A673 (cell line): ENCODE results near the gene ITK.

Source experiments
- CTCF ChIP-seq: fragments of 300-800, 200-600 bp; sonication (generic); conservative IDR thresholded peaks from 2 replicates; pipeline ENCODE4 v1.5.1; 2017; ENCODE audit warnings: low read depth, mild to moderate bottlenecking, antibody characterized with exemption, low read length, moderate library complexity, mixed read lengths
- EZH2 ChIP-seq: fragments of 200-600 bp; sonication (generic); IDR thresholded peaks from 2 replicates; pipeline ENCODE4 v1.6.1; 2017; ENCODE audit warnings: borderline replicate concordance, low read depth, mild to moderate bottlenecking, mixed read lengths, antibody characterized with exemption, low read length; ENCODE audit not compliant: poor library complexity, severe bottlenecking

DNA sequence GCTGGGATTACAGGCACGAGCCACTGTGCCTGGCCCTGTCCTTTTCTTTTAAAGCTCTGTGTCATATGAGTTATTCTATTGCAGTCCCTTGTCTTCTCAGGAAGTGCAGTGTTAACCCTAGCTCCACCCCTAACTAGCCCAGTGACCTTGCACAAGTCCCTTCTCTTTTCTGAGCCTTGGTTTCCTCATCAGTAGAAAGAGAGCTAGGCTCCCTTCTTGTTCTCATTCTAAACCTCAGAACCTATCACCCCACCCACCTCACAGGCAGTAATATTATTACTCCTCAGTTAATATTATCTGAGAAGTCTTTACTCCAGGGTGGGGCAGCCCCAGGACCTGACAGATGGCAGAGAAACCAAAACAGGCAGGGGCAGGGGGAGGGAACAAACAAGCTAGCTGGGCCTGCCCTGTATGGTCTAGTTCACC lies 92.5 kb downstream of the ITK start:
- TF ChIP-seq CTCF = no peak
- TF ChIP-seq EZH2 = no peak
